ENCODE data around the gene ACOT11. TPM values are rescaled to one million over a fixed set of nuclear protein-coding genes. Genes with fewer than 3 reads are reported as not detected.
"Not testable (repeated sequence)": the region's sequence is repeated elsewhere in the genome, so short reads cannot be mapped to it uniquely, and the experiment has no call there.

ACOT11 gene
- total and polyA plus RNA-seq, 10 of the 15 experiments (the other 5 are each of a cell fraction or from before 2014, with no cell fraction given) = 0.04 to 0.85 (median 0.39) TPM; not detected in 1

DNA sequence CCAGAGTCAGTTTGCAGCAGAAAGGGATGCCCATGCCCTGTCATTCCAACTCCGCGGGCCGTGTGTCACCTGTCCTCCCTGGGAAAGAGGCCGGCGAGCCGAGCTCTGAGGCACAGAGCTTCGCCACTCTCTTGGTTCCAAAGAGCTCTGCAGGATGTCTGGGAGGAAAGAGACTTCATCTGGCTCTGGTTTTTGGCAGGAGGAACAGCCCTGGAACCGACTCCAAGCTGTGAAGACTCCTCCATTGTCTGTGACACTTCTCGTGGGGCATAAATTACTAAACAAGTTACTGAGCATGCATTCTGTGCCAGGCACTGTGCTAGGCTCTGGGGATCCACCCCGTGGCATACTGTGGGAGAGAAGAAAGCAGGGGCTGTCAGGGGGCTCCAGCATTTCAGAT is 79.2 kb downstream of the ACOT11 start (continued):
- TF ChIP-seq, protein P1, sequence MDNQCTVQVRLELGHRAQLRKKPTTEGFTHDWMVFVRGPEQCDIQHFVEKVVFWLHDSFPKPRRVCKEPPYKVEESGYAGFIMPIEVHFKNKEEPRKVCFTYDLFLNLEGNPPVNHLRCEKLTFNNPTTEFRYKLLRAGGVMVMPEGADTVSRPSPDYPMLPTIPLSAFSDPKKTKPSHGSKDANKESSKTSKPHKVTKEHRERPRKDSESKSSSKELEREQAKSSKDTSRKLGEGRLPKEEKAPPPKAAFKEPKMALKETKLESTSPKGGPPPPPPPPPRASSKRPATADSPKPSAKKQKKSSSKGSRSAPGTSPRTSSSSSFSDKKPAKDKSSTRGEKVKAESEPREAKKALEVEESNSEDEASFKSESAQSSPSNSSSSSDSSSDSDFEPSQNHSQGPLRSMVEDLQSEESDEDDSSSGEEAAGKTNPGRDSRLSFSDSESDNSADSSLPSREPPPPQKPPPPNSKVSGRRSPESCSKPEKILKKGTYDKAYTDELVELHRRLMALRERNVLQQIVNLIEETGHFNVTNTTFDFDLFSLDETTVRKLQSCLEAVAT (IDR thresholded peaks at IDR 0.05) = no peak
- no peak for TF ChIP-seq NBN (IDR thresholded peaks at IDR 0.05)
- no peak for TF ChIP-seq SRF (IDR thresholded peaks at IDR 0.05; ENCODE audit: low read depth in 2 of 2, low read length in 2 of 2)
- TF ChIP-seq STAT3 (IDR thresholded peaks at IDR 0.05; ENCODE audit: low read depth, low read length) = no peak
- TF ChIP-seq NRF1 (conservative IDR thresholded peaks at IDR 0.05; ENCODE audit: low read depth, low read length) = no peak
- TF ChIP-seq EZH2 (IDR thresholded peaks at IDR 0.05; ENCODE audit: borderline replicate concordance, control insufficient read depth, low read depth, low read length) = no peak
- TF ChIP-seq, protein P2, sequence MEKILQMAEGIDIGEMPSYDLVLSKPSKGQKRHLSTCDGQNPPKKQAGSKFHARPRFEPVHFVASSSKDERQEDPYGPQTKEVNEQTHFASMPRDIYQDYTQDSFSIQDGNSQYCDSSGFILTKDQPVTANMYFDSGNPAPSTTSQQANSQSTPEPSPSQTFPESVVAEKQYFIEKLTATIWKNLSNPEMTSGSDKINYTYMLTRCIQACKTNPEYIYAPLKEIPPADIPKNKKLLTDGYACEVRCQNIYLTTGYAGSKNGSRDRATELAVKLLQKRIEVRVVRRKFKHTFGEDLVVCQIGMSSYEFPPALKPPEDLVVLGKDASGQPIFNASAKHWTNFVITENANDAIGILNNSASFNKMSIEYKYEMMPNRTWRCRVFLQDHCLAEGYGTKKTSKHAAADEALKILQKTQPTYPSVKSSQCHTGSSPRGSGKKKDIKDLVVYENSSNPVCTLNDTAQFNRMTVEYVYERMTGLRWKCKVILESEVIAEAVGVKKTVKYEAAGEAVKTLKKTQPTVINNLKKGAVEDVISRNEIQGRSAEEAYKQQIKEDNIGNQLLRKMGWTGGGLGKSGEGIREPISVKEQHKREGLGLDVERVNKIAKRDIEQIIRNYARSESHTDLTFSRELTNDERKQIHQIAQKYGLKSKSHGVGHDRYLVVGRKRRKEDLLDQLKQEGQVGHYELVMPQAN (conservative IDR thresholded peaks at IDR 0.05) = no peak
- TF ChIP-seq CEBPB (IDR thresholded peaks at IDR 0.05; ENCODE audit: borderline replicate concordance in 1 of 2, low read depth in 2 of 2, low read length in 2 of 2) = no peak

DNA sequence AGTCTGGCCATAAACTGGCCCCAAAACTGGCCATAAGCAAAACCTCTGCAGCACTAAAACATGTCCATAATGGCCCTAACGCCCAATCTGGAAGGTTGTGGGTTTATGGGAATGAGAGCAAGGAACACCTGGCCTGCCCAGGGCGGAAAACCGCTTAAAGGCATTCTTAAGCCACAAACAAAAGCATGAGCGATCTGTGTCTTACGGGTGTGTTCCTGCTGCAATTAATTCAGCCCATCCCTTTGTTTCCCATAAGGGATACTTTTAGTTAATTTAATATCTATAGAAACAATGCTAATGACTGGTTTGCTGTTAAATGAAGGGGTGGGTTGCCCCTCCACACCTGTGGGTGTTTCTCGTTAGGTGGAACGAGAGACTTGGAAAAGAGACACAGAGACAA is 87.8 kb downstream of the ACOT11 start:
- DNase-seq (ENCODE audit: low read depth, low spot score); H3K4me3 ChIP-seq; H4K20me1 ChIP-seq (ENCODE audit: control insufficient read depth, insufficient read depth); POLR2A ChIA-PET; H3K27me3 ChIP-seq (replicated peaks in 1 of 2; ENCODE audit: control insufficient read depth in 2 of 2, insufficient read depth in 2 of 2, low read length in 1 of 2); RAD21 ChIA-PET (ENCODE audit: unreplicated experiment); FAIRE-seq; intact Hi-C loops (cut with micrococcal nuclease; ENCODE audit: unreplicated experiment); H3K27ac ChIP-seq (ENCODE audit: control insufficient read depth, insufficient read depth); H2AFZ ChIP-seq (ENCODE audit: control insufficient read depth, low read depth, low read length); H3K36me3 ChIP-seq (ENCODE audit: control insufficient read depth in 2 of 2, insufficient read depth in 2 of 2, low read length in 1 of 2); in situ Hi-C loops (cut with MboI); SMC1A ChIA-PET (ENCODE audit: uncharacterized antibody, unreplicated experiment); H3K9me3 ChIP-seq (replicated peaks; ENCODE audit: control insufficient read depth, insufficient read depth, low read length); BruUV-seq (replicated peaks); H3K4me1 ChIP-seq (ENCODE audit: control insufficient read depth, insufficient read depth, low read length); ATAC-seq; H3K4me2 ChIP-seq (ENCODE audit: control insufficient read depth, insufficient read depth); H3K9ac ChIP-seq (ENCODE audit: control insufficient read depth, insufficient read depth, low read length); H3K79me2 ChIP-seq (ENCODE audit: control insufficient read depth, insufficient read depth, low read length); CTCF ChIA-PET: not testable (repeated sequence)
- WGBS (ENCODE audit: insufficient coverage, insufficient replicate concordance, low lambda C conversion rate, missing lambda C conversion rate) = 62% methylated on average over 7 of the region's 7 CpGs

DNA sequence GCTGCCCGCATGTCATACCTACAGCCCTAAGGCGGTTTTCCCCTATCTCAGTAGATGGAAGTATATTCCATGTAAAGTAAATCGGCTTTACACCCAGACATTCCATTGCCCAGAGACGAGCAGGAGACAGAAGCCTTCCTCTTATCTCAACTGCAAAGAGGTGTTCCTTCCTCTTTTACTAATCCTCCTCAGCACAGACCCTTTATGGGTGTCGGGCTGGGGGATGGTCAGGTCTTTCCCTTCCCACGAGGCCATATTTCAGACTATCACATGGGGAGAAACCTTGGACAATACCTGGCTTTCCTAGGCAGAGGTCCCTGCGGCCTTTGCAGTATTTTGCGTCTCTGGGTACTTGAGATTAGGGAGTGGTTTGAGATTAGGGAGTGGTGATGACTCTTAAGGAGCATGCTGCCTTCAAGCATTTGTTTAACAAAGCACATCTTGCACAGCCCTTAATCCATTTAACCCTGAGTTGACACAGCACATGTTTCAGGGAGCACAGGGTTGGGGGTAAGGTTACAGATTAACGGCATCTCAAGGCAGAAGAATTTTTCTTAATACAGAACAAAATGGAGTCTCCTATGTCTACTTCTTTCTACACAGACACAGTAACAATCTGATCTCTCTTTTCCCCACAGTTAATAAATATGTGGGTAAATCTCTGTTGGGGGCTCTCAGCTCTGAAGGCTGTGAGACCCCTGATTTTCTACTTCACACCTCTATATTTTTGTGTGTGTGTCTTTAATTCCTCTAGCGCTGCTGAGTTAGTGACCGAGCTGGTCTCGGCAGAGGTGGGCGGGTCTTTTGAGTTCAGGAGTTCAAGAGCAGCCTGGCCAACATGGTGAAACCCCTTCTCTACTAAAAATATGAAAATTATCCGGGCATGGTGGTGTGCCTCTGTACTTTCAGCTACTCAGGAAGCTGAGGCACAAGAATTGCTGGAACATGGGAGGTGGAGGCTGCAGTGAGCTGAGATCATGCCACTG is 88.7 kb downstream of the ACOT11 start:
- H3K27me3 ChIP-seq (replicated peaks in 1 of 2; ENCODE audit: control insufficient read depth in 2 of 2, insufficient read depth in 2 of 2, low read length in 1 of 2); in situ Hi-C loops (cut with MboI); FAIRE-seq; H3K79me2 ChIP-seq (ENCODE audit: control insufficient read depth, insufficient read depth, low read length); RAD21 ChIA-PET (ENCODE audit: unreplicated experiment); DNase-seq (ENCODE audit: low read depth, low spot score); H3K4me1 ChIP-seq (ENCODE audit: control insufficient read depth, insufficient read depth, low read length); H4K20me1 ChIP-seq (ENCODE audit: control insufficient read depth, insufficient read depth); H3K9me3 ChIP-seq (replicated peaks; ENCODE audit: control insufficient read depth, insufficient read depth, low read length); H3K4me3 ChIP-seq; ATAC-seq; SMC1A ChIA-PET (ENCODE audit: uncharacterized antibody, unreplicated experiment); BruUV-seq (replicated peaks); H3K36me3 ChIP-seq (ENCODE audit: control insufficient read depth in 2 of 2, insufficient read depth in 2 of 2, low read length in 1 of 2); H3K9ac ChIP-seq (ENCODE audit: control insufficient read depth, insufficient read depth, low read length); H2AFZ ChIP-seq (ENCODE audit: control insufficient read depth, low read depth, low read length); POLR2A ChIA-PET; H3K27ac ChIP-seq (ENCODE audit: control insufficient read depth, insufficient read depth); H3K4me2 ChIP-seq (ENCODE audit: control insufficient read depth, insufficient read depth); intact Hi-C loops (cut with micrococcal nuclease; ENCODE audit: unreplicated experiment): not testable (repeated sequence)
- CTCF ChIA-PET = interaction anchor here (0.5 kb wide), 1 partner anchor 212 kb away, joined by 3 read pairs; no protein-coding TSS in a partner anchor
- WGBS (ENCODE audit: insufficient coverage, insufficient replicate concordance, low lambda C conversion rate, missing lambda C conversion rate) = 59% methylated on average over 12 of the region's 14 CpGs
